ENCODE measurements around the gene AGBL1. TPM values are rescaled to one million over a fixed set of nuclear protein-coding genes. Genes with fewer than 3 reads are reported as not detected.

The AGBL1 gene
- polyA plus RNA-seq, 2 of the 4 experiments (the other 2 are of a cell fraction): not detected

GRCh38 chr15:86657305-86657704, 577.6 kb downstream of the AGBL1 start:
- POLR2A ChIA-PET: no interaction called here
- FAIRE-seq: no peak

GRCh38 chr15:86659724-86660411, 580.2 kb downstream of the AGBL1 start:
- no peaks in the 10 kb centered on the region for H3K4me1 ChIP-seq
- FAIRE-seq (no peak), ATAC-seq (no peak), DNase-seq (ENCODE audit: low read depth in 1 of 2, low spot score in 1 of 2) (no peak)
- H3K9me3 ChIP-seq: no peaks in the 10 kb centered on the region
- 10% methylated on average over 5 of the region's 5 CpGs for WGBS (ENCODE audit: missing lambda C conversion rate)
- H3K4me3 ChIP-seq: no peak overlapping the region
- ChIA-PET POLR2A (no interaction called here), CTCF (interaction anchor here (1.3 kb wide), 1 partner anchor 35 kb away, joined by 3 read pairs; no protein-coding TSS in a partner anchor)
- H3K27ac ChIP-seq: no peak overlapping the region
- TF ChIP-seq MAZ (IDR thresholded peaks at IDR 0.05; ENCODE audit: borderline replicate concordance, low read depth, low read length) (no peak), CHD4 (IDR thresholded peaks at IDR 0.05; ENCODE audit: borderline replicate concordance) (no peak), EP300 (IDR thresholded peaks at IDR 0.05) (no peak), ZC3H11A (IDR thresholded peaks at IDR 0.05) (no peak), FOSL2 (IDR thresholded peaks at IDR 0.05) (no peak), FOSL2 (CRISPR knock-in tag; IDR thresholded peaks at IDR 0.05) (no peak), KDM1A (IDR thresholded peaks at IDR 0.05; ENCODE audit: low read depth) (no peak), FOXS1 (CRISPR knock-in tag; IDR thresholded peaks at IDR 0.05) (no peak), ESRRA (IDR thresholded peaks at IDR 0.05; ENCODE audit: borderline replicate concordance, low read length) (no peak), CEBPB (IDR thresholded peaks at IDR 0.05) (no peak), USF2 (IDR thresholded peaks at IDR 0.05) (no peak), HOXB13 (CRISPR knock-in tag; IDR thresholded peaks at IDR 0.05; ENCODE audit: low read depth) (no peak), SREBF2 (IDR thresholded peaks at IDR 0.05) (no peak), HDAC2 (IDR thresholded peaks at IDR 0.05) (no peak), CBX2 (IDR thresholded peaks at IDR 0.05; ENCODE audit: borderline replicate concordance, low read depth) (no peak), POLR2A (IDR thresholded peaks at IDR 0.05; ENCODE audit: low read length) (no peak), FOSB (CRISPR knock-in tag; IDR thresholded peaks at IDR 0.05) (no peak), POLR2AphosphoS2 (conservative IDR thresholded peaks at IDR 0.05; ENCODE audit: low read length) (no peak), ZFP36 (IDR thresholded peaks at IDR 0.05; ENCODE audit: borderline replicate concordance, partially characterized antibody) (no peak), BCL3 (IDR thresholded peaks at IDR 0.05) (no peak), HOXB5 (CRISPR knock-in tag; IDR thresholded peaks at IDR 0.05) (no peak)
- H3K4me2 ChIP-seq: no peak overlapping the region

More at GRCh38 chr15:86657305-86657704, 577.6 kb downstream of the AGBL1 start:
- no peak overlapping the region for H3K27ac ChIP-seq
- no peak overlapping the region for H3K4me3 ChIP-seq
- WGBS (ENCODE audit: missing lambda C conversion rate): 42% methylated on average over 2 of the region's 2 CpGs
- CTCF ChIA-PET: no interaction called here
- no peaks in the 10 kb centered on the region for H3K4me1 ChIP-seq
- TF ChIP-seq HOXA7 (CRISPR knock-in tag; IDR thresholded peaks at IDR 0.05) (no peak), MAZ (IDR thresholded peaks at IDR 0.05; ENCODE audit: borderline replicate concordance, low read depth, low read length) (no peak), BCL3 (IDR thresholded peaks at IDR 0.05) (no peak), CHD4 (IDR thresholded peaks at IDR 0.05; ENCODE audit: borderline replicate concordance) (no peak), JUNB (IDR thresholded peaks at IDR 0.05) (no peak)
- no peak for DNase-seq (ENCODE audit: low read depth in 1 of 2, low spot score in 1 of 2)
- H3K4me2 ChIP-seq: no peak overlapping the region
- no peaks in the 10 kb centered on the region for H3K9me3 ChIP-seq
- no peak for ATAC-seq

All from A549 (cell line).